ENCODE results near the gene NPAS1.

DNA sequence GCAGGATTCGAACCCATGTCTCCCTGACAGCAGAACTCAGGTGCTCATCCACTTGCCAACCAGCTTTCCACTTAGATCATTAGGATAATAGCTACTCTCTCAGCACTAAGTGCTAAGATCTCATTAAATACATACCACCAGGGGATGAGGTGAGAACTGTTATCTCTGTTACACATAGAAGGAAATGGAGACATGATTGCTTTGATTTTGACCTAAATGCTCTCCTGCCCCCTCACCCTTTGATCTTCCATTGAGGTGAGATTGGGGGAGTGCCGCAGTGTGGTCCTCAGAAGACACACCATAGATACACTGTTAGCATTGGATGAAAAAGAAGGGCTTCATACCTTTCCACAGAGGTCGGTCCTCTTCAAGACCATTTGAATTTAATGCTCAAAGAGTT lies 38.9 kb upstream of the NPAS1 start:
- TF ChIP-seq, protein P1, sequence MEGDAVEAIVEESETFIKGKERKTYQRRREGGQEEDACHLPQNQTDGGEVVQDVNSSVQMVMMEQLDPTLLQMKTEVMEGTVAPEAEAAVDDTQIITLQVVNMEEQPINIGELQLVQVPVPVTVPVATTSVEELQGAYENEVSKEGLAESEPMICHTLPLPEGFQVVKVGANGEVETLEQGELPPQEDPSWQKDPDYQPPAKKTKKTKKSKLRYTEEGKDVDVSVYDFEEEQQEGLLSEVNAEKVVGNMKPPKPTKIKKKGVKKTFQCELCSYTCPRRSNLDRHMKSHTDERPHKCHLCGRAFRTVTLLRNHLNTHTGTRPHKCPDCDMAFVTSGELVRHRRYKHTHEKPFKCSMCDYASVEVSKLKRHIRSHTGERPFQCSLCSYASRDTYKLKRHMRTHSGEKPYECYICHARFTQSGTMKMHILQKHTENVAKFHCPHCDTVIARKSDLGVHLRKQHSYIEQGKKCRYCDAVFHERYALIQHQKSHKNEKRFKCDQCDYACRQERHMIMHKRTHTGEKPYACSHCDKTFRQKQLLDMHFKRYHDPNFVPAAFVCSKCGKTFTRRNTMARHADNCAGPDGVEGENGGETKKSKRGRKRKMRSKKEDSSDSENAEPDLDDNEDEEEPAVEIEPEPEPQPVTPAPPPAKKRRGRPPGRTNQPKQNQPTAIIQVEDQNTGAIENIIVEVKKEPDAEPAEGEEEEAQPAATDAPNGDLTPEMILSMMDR (conservative IDR thresholded peaks at IDR 0.05; ENCODE audit: low read depth in 2 of 2) = no peak
- TF ChIP-seq, protein P2, sequence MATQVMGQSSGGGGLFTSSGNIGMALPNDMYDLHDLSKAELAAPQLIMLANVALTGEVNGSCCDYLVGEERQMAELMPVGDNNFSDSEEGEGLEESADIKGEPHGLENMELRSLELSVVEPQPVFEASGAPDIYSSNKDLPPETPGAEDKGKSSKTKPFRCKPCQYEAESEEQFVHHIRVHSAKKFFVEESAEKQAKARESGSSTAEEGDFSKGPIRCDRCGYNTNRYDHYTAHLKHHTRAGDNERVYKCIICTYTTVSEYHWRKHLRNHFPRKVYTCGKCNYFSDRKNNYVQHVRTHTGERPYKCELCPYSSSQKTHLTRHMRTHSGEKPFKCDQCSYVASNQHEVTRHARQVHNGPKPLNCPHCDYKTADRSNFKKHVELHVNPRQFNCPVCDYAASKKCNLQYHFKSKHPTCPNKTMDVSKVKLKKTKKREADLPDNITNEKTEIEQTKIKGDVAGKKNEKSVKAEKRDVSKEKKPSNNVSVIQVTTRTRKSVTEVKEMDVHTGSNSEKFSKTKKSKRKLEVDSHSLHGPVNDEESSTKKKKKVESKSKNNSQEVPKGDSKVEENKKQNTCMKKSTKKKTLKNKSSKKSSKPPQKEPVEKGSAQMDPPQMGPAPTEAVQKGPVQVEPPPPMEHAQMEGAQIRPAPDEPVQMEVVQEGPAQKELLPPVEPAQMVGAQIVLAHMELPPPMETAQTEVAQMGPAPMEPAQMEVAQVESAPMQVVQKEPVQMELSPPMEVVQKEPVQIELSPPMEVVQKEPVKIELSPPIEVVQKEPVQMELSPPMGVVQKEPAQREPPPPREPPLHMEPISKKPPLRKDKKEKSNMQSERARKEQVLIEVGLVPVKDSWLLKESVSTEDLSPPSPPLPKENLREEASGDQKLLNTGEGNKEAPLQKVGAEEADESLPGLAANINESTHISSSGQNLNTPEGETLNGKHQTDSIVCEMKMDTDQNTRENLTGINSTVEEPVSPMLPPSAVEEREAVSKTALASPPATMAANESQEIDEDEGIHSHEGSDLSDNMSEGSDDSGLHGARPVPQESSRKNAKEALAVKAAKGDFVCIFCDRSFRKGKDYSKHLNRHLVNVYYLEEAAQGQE (IDR thresholded peaks at IDR 0.05; ENCODE audit: unreplicated experiment) = no peak
- TF ChIP-seq EZH2 (IDR thresholded peaks at IDR 0.05; ENCODE audit: low read depth, unreplicated experiment) (no peak), NANOG (IDR thresholded peaks at IDR 0.05; ENCODE audit: borderline replicate concordance) (no peak), POLR2AphosphoS5 (IDR thresholded peaks at IDR 0.05; ENCODE audit: low read depth) (no peak), EZH2phosphoT487 (IDR thresholded peaks at IDR 0.05; ENCODE audit: unreplicated experiment) (no peak)

All from GM23338 (cell line).